Activated CD8-positive, alpha-beta T cell treated with anti-CD3 and anti-CD28 coated beads, Interleukin-2, amount 10 ng/mL, durations not matched to agents 7 days and 5 days (primary cell): ENCODE measurements around the gene TLE3. TPM values are rescaled to one million over a fixed set of nuclear protein-coding genes. Genes with fewer than 3 reads are reported as not detected.
"Not testable (repeated sequence)": the region's sequence is repeated elsewhere in the genome, so short reads cannot be mapped to it uniquely, and the experiment has no call there.

Experiments used
- ATAC-seq: fragments of 150-1000 bp; cut with Tn5 transposase; one replicate; pipeline ENCODE4 v1.10.0; 2021; ENCODE audit warnings: moderate library complexity
- CTCF ChIA-PET: fragments of 350-600 bp; sonication (Branson Sonifier 250); formaldehyde crosslinking; loops from one replicate; lab custom pipeline; 2021; ENCODE audit warnings: antibody characterized with exemption; lab: Charles Lee
- POLR2A ChIA-PET: fragments of 350-600 bp; sonication (Branson Sonifier 250); formaldehyde crosslinking; loops from one replicate; lab custom pipeline; 2021; ENCODE audit warnings: antibody characterized with exemption; lab: Charles Lee
- DNase-seq: peaks from one replicate; pipeline ENCODE4 v3.0.0-alpha.2; 2020
- H3K27ac Mint-ChIP-seq: one replicate; pipeline ENCODE4 v1.8.0; 2021; ENCODE audit warnings: mild to moderate bottlenecking, mixed read lengths
- H3K27me3 Mint-ChIP-seq: one replicate; pipeline ENCODE4 v1.8.0; 2021; ENCODE audit warnings: low read depth, mixed read lengths
- H3K36me3 Mint-ChIP-seq: one replicate; pipeline ENCODE4 v1.8.0; 2021; ENCODE audit warnings: low read depth, mixed read lengths
- H3K4me1 Mint-ChIP-seq: one replicate; pipeline ENCODE4 v1.8.0; 2021; ENCODE audit warnings: low read depth, mixed read lengths
- H3K4me3 Mint-ChIP-seq: one replicate; pipeline ENCODE4 v1.8.0; 2021; ENCODE audit warnings: mild to moderate bottlenecking, mixed read lengths
- H3K9me3 Mint-ChIP-seq: one replicate; pipeline ENCODE4 v1.8.0; 2022; ENCODE audit warnings: mixed read lengths; ENCODE audit not compliant: insufficient read depth
- total RNA-seq, 2 experiments: library from RNA; stranded (reverse); gene quantifications; one replicate each; pipeline ENCODE4 v1.2.3, GENCODE V29; 2021

Gene TLE3
- total RNA-seq, 2 experiments from 2014 or later: 64.0 to 71.1 TPM

DNA sequence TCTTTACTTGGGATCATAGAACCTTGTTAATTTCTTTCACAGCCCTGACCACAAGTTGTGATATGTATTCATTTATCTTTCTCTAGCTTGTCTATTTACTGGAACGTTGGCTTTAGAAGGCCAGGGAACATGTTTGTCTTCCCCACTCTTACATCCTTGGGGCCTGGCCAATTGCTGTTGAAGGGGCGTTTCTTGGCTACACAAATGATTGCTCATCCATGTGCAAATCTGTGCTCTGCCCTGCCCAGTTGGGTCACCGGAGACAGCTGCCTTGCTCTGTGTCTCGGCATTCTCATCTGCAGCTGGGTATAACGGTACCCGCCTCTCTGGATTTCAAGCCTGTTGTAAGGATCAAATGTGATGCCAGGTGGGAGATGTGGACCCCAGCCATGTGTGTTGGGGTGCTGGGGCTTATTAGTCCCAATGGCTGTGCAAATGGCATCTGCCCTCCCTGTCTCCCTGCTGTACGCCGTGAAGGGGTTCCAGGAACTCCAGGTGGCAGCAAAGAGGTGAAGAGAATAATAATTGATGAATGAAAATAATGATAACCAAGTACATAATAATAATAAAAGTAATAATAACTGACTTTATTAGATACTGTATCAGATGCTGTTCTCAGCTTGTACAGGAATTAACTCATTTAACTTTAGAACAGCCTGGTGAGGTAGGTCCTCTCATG, 24.0 kb upstream of the TLE3 start:
- Mint-ChIP-seq H3K27me3 (peaks cover 25% of the 10 kb centered on the region), H3K9me3 (no peaks in the 10 kb centered on the region), H3K4me3 (no peak overlapping the region), H3K27ac (no peak overlapping the region), H3K36me3 (no peaks in the 10 kb centered on the region), H3K4me1 (no peaks in the 10 kb centered on the region)
- no peak for DNase-seq
- ATAC-seq: no peak
- ChIA-PET CTCF (no interaction called here), POLR2A (no interaction called here)

DNA sequence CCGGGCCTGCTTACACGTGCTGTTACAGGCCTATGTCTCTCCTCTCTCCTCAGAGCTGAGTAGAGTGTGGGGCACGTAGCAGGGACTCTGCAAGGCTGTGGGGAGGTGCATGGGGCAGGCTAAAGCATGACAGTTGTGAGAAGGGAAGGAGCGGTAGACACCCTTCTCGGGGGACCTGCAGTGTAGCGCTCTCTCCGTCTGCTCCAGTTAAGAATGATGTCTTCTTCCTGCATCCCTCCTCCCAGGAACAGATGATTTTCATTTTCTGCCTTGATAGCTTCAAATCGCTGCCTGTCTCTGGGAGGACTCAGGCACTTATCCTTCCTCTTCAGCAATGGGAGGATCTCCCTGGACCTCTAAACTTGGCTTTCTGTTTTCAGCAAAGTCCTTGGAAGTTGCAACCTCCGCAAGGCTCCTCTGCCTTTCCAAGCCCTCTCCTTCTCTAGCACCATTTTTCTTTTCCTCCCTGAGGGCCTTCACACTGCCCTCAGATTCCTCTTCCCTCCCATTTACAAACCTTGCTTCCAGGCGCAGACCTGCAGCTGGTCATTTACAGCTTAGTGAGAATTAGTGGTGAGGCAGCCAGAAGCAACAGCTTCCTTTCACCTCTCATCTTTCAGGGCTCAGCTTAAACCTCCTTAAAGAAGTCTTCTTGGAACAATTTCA, 23.4 kb upstream of the TLE3 start:
- DNase-seq (no peak), ATAC-seq (no peak)
- no peaks in the 10 kb centered on the region for H3K9me3 Mint-ChIP-seq
- H3K27ac Mint-ChIP-seq: no peak overlapping the region
- H3K27me3 Mint-ChIP-seq: peaks cover 26% of the 10 kb centered on the region
- CTCF ChIA-PET: no interaction called here
- POLR2A ChIA-PET: no interaction called here
- H3K4me1 Mint-ChIP-seq: no peaks in the 10 kb centered on the region
- no peak overlapping the region for H3K4me3 Mint-ChIP-seq
- H3K36me3 Mint-ChIP-seq: no peaks in the 10 kb centered on the region

DNA sequence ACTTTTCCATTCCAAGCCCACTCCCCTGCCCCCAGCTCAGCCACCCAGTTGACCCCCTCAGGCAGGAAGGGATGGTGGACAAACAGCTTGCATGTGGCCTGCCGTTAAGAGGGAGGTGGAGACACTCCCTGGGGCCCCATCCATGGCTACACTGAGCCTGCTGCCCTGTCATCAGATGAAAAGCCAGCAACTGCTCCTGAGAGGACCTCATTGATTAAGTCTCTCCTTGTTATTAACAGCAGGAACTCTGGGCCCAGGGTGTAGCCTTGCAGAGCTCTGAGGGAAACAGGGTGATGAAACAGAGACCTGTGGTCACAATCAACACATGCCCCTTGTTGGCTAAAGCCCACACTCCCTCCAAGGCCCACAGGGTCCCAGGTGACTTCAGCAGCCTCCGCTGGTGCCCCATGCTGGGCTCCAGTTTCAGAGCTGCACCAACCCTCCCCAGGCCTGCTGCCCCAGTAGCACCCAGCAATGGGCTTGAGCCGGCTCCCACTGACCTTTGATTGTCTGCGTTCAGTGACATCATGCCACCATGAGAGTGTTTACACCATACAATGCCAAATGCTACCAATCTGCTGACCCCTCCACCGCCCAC, 22.3 kb upstream of the TLE3 start:
- DNase-seq (no peak), ATAC-seq (no peak)
- Mint-ChIP-seq H3K27ac (no peak overlapping the region), H3K9me3 (no peaks in the 10 kb centered on the region), H3K27me3 (peaks cover 28% of the 10 kb centered on the region), H3K36me3 (no peaks in the 10 kb centered on the region), H3K4me3 (no peak overlapping the region), H3K4me1 (no peaks in the 10 kb centered on the region)
- ChIA-PET POLR2A (no interaction called here), CTCF (no interaction called here)

DNA sequence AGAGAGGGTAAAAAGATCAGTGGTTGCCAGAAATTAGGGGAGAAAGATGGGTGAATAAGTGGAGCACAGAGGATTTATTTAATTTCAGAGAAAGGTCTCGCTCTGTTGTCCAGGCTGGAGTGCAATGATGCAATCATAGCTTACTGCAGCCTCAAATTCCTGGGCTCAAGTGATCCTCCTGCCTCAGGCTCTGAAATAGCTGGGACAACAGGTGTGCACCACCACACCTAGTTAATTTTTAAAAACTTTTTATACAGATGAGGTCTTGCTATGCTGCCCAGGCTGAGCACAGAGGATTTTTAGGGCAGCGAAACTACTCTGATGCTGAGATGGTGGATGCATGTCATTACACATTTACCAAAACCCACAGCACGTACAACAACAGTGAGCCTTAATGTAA, 20.9 kb upstream of the TLE3 start:
- H3K27me3 Mint-ChIP-seq: peaks cover 34% of the 10 kb centered on the region
- H3K36me3 Mint-ChIP-seq: no peaks in the 10 kb centered on the region
- no peak overlapping the region for H3K4me3 Mint-ChIP-seq
- H3K9me3 Mint-ChIP-seq: no peaks in the 10 kb centered on the region
- POLR2A ChIA-PET: no interaction called here
- no peaks in the 10 kb centered on the region for H3K4me1 Mint-ChIP-seq
- CTCF ChIA-PET: no interaction called here
- no peak overlapping the region for H3K27ac Mint-ChIP-seq
- DNase-seq: no peak
- ATAC-seq: no peak

DNA sequence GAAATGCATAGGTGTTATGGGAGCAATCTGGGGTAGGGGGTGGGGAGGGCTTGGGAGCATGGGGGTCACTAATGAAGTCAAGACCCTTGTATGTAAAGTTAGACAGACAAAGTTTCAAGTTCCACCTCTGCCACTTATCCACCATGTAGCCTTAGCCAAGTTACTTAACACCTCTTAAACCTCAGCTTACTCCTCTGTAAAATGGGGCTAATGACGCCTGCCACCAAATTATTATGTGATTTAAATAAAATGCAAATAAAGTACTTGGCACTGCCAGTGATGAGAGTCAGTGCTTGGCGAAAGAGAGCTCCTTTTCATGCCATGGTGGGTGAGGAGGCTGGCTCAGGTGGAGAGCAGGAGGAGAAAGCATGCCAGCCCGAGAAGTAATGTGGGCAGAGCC, 18.6 kb upstream of the TLE3 start:
- POLR2A ChIA-PET: no interaction called here
- no peak overlapping the region for H3K4me3 Mint-ChIP-seq
- CTCF ChIA-PET: interaction anchor here (0.6 to 1.0 kb wide), 2 partner anchors 351 to 774 kb away, joined by 3 to 4 read pairs; no protein-coding TSS in a partner anchor

DNA sequence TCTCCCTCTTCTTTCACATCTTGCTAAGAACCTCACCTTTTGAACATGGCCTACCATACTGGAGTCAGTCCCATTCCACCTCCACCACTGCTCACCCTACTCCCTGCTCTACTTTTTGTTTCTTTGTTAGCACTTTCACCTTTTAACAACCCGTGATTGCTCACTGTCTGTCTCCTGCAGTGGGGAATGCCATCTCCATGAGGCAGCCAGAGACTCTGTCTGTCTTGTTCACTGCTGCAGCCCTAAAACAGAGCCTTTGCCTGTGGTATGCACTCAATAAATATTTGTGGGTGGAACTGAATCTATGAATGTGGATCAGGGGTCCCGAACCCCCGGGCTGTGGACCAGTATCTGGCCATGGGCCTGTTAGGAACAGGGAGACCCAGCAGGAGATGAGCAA, 16.5 kb upstream of the TLE3 start:
- Mint-ChIP-seq H3K9me3 (no peaks in the 10 kb centered on the region), H3K27ac (no peak overlapping the region), H3K36me3 (no peaks in the 10 kb centered on the region), H3K4me1 (peaks cover 2% of the 10 kb centered on the region), H3K27me3 (peaks cover 44% of the 10 kb centered on the region), H3K4me3 (no peak overlapping the region)
- no peak for ATAC-seq
- DNase-seq: no peak
- ChIA-PET CTCF (no interaction called here), POLR2A (no interaction called here)

More for the DNA sequence above, 18.6 kb upstream of the TLE3 start:
- H3K36me3 Mint-ChIP-seq: no peaks in the 10 kb centered on the region
- peaks cover 2% of the 10 kb centered on the region for H3K4me1 Mint-ChIP-seq
- DNase-seq (no peak), ATAC-seq (no peak)
- H3K27me3 Mint-ChIP-seq: peaks cover 38% of the 10 kb centered on the region
- H3K27ac Mint-ChIP-seq: no peak overlapping the region
- no peaks in the 10 kb centered on the region for H3K9me3 Mint-ChIP-seq

DNA sequence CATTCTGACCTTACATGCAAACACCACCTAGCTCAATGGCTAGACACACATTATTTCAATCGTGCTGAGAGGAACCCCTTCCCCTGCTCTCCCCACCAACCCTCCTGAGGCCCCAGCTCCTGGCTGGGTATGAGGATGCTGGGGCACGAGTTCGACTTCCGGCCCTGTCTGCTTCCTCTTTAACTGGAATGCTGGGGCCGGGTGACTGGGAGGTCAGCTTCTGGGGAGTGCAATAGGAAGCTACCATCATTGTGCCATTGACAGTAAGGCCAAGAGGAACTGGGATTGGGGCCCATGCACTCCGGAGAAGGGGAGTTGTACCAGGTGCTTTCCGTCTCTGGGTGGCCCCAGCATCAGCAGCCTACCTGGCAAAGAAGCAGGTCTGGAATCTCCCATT, 15.6 kb upstream of the TLE3 start:
- Mint-ChIP-seq H3K9me3 (no peaks in the 10 kb centered on the region), H3K36me3 (no peaks in the 10 kb centered on the region), H3K4me3 (no peak overlapping the region), H3K4me1 (peaks cover 2% of the 10 kb centered on the region), H3K27me3 (peaks cover 43% of the 10 kb centered on the region), H3K27ac (no peak overlapping the region)
- DNase-seq (no peak), ATAC-seq (no peak)
- CTCF ChIA-PET: no interaction called here
- POLR2A ChIA-PET: no interaction called here

DNA sequence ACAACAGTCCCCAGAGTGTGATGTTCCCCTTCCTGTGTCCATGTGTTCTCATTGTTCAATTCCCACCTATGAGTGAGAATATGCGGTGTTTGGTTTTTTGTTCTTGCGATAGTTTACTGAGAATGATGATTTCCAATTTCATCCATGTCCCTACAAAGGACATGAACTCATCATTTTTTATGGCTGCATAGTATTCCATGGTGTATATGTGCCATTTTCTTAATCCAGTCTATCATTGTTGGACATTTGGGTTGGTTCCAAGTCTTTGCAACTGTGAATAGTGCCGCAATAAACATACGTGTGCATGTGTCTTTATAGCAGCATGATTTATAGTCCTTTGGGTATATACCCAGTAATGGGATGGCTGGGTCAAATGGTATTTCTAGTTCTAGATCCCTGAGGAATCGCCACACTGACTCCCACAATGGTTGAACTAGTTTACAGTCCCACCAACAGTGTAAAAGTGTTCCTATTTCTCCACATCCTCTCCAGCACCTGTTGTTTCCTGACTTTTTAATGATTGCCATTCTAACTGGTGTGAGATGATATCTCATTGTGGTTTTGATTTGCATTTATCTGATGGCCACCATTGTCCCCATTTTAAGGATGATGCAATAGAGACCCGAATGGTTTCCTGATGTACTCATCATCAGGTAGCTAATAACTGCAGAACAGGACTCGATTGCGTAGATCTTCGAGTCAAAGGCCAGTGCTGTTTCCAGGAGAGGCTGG, 15.0 kb upstream of the TLE3 start:
- DNase-seq, H3K27ac Mint-ChIP-seq, H3K4me1 Mint-ChIP-seq, H3K4me3 Mint-ChIP-seq, ATAC-seq, POLR2A ChIA-PET, CTCF ChIA-PET, H3K9me3 Mint-ChIP-seq, H3K36me3 Mint-ChIP-seq: not testable (repeated sequence)
- H3K27me3 Mint-ChIP-seq: peaks cover 45% of the 10 kb centered on the region

DNA sequence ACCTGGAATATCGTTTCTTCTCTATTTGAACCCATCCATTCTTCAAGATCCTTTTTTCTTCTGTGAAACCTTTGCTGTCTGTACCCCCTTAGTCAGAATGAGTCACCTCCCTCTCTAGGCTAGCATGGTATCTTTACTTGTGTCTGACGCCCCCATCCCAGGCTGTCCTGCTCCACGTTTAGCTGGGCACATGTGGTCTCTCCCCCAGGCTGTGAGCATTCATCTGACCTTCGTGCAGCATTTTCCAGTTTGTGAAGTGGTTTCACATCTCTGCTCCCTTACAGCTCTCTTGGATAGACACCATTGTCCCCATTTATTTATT, 14.3 kb upstream of the TLE3 start:
- POLR2A ChIA-PET: no interaction called here

DNA sequence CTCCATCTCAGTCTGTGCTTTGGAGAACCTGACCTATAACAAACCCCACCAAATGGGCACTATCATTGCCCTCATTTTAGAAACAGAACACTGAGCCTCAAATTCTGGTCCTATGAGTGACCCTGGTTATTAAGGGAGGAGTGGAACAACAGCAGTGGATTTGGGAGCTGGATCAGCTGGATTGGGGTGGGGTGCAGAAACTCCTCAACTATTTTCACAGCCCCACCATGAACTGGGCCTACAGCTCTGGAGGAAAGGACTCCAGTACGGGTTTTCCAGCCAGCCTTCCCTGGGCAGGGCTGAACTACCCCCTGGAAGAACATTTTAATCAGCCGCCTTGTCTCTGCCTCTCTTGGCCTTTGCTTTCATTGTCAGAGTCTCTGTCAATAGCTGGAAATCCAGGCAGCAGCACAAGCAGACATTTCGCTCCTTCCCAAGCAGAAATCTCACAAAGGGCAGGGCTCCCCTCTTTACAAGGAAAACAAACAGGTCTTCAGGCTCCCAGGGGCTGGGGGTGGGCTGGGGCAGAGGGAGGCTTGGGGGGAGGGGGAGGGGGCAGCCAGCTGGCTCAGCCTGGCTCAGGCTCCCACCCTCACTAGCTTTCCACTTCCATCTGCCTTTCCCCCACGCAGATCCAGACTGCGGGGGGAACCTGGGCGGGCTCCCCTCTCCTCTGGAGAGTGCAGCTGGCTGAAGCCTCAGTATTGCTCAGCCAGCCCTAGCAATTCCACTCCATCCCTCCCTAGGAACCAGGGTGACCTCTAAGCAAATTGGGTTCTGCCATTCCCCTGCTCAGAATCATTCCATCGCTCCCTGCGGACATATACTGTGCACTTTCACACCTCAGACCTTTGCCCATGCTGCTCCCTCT, 13.7 kb upstream of the TLE3 start:
- Mint-ChIP-seq H3K36me3 (no peaks in the 10 kb centered on the region), H3K27ac (no peak overlapping the region), H3K27me3 (peaks cover 46% of the 10 kb centered on the region), H3K4me1 (peaks cover 2% of the 10 kb centered on the region), H3K9me3 (no peaks in the 10 kb centered on the region), H3K4me3 (no peak overlapping the region)
- CTCF ChIA-PET: no interaction called here
- POLR2A ChIA-PET: no interaction called here
- DNase-seq (no peak), ATAC-seq (no peak)

More for the DNA sequence above, 14.3 kb upstream of the TLE3 start:
- ATAC-seq (no peak), DNase-seq (no peak)
- no peak overlapping the region for H3K4me3 Mint-ChIP-seq
- peaks cover 2% of the 10 kb centered on the region for H3K4me1 Mint-ChIP-seq
- H3K27me3 Mint-ChIP-seq: peaks cover 50% of the 10 kb centered on the region
- H3K36me3 Mint-ChIP-seq: no peaks in the 10 kb centered on the region
- no peak overlapping the region for H3K27ac Mint-ChIP-seq
- CTCF ChIA-PET: no interaction called here
- no peaks in the 10 kb centered on the region for H3K9me3 Mint-ChIP-seq

DNA sequence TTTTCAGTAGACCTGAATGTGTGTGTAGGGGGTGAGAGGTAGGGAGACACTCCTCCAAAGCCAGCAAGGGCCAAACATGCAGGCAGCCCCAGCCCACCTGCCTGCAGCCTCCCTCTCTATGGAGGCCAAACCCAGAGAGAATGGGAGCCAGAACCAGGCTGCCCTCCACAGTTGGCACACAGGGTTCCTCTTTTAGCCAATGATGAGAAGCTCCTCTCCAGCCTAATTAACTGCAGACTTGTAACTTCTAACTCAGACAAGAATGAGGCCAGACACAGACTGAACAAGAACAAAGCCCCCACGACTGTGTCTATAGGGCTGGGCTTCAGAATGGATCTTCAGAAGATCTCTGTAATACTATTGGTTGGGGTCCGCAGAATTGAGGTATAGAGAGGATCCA, 12.3 kb upstream of the TLE3 start:
- Mint-ChIP-seq H3K4me1 (peaks cover 2% of the 10 kb centered on the region), H3K27ac (no peak overlapping the region), H3K36me3 (no peaks in the 10 kb centered on the region), H3K4me3 (no peak overlapping the region), H3K27me3 (peaks cover 40% of the 10 kb centered on the region), H3K9me3 (no peaks in the 10 kb centered on the region)
- ChIA-PET POLR2A (no interaction called here), CTCF (interaction anchor here (1.3 kb wide), 1 partner anchor 357 kb away, joined by 5 read pairs; no protein-coding TSS in a partner anchor)
- ATAC-seq: no peak
- DNase-seq: no peak
